OCI-LY1 (cell line): ENCODE measurements around the gene GALNT9.
"Not testable (repeated sequence)": the region's sequence is repeated elsewhere in the genome, so short reads cannot be mapped to it uniquely, and the experiment has no call there.

Experiments used
- H2AFZ ChIP-seq: fragments of 200-600 bp; sonication (generic), shearing (Covaris generic); 2 replicates; pipeline ENCODE4 v1.6.0; 2014; ENCODE audit warnings: antibody characterized with exemption, mild to moderate bottlenecking, low read length
- H3F3A ChIP-seq: fragments of 200-600 bp; sonication (generic), shearing (Covaris generic); 2 replicates; pipeline ENCODE4 v1.6.0; 2014; ENCODE audit warnings: mild to moderate bottlenecking, antibody characterized with exemption, low read length, moderate library complexity; ENCODE audit not compliant: insufficient read depth
- H3K27ac ChIP-seq: fragments of 200-600 bp; sonication (generic); 2 replicates; pipeline ENCODE4 v1.5.1; 2014; ENCODE audit warnings: low read length, mixed run types, mild to moderate bottlenecking, low read depth; ENCODE audit not compliant: poor library complexity, severe bottlenecking
- H3K27me3 ChIP-seq: fragments of 200-600 bp; sonication (generic); 2 replicates; pipeline ENCODE4 v1.6.0; 2014; ENCODE audit warnings: antibody characterized with exemption, mild to moderate bottlenecking, low read length, moderate library complexity; ENCODE audit not compliant: insufficient read depth
- H3K36me3 ChIP-seq: fragments of 200-600 bp; sonication (generic); 2 replicates; pipeline ENCODE4 v1.6.1; 2014; ENCODE audit warnings: mild to moderate bottlenecking, antibody characterized with exemption, low read length, moderate library complexity, mixed read lengths; ENCODE audit not compliant: insufficient read depth
- H3K4me1 ChIP-seq: fragments of 200-600 bp; sonication (generic); 2 replicates; pipeline ENCODE4 v1.5.1; 2014; ENCODE audit warnings: mild to moderate bottlenecking, low read length, moderate library complexity; ENCODE audit not compliant: insufficient read depth, severe bottlenecking
- H3K4me2 ChIP-seq: fragments of 200-600 bp; sonication (generic), shearing (Covaris generic); 2 replicates; pipeline ENCODE4 v1.6.1; 2014; ENCODE audit warnings: low read length
- H3K4me3 ChIP-seq: fragments of 200-600 bp; sonication (generic); 2 replicates; pipeline ENCODE4 v1.5.1; 2014; ENCODE audit warnings: low read length, low read depth, mild to moderate bottlenecking, mixed read lengths; ENCODE audit not compliant: poor library complexity, severe bottlenecking
- H3K79me2 ChIP-seq: fragments of 200-600 bp; shearing (Covaris generic); 2 replicates; pipeline ENCODE4 v1.6.1; 2016; ENCODE audit warnings: mixed run types, low read length, mixed read lengths; ENCODE audit not compliant: insufficient read depth
- H3K9ac ChIP-seq: fragments of 200-600 bp; sonication (generic), shearing (Covaris generic); 2 replicates; pipeline ENCODE4 v1.6.1; 2014; ENCODE audit warnings: mild to moderate bottlenecking, low read length, mixed read lengths
- H3K9me2 ChIP-seq: fragments of 200-600 bp; sonication (generic), shearing (Covaris generic); 2 replicates; pipeline ENCODE4 v1.6.1; 2014; ENCODE audit warnings: low read depth, mild to moderate bottlenecking, low read length, mixed read lengths
- H3K9me3 ChIP-seq: fragments of 200-600 bp; shearing (Covaris generic); 2 replicates; pipeline ENCODE4 v1.6.1; 2014; ENCODE audit warnings: low read length, mixed read lengths
- H4K20me1 ChIP-seq: fragments of 200-600 bp; sonication (generic), shearing (Covaris generic); 2 replicates; pipeline ENCODE4 v1.6.0; 2016; ENCODE audit warnings: mild to moderate bottlenecking, low read length; ENCODE audit not compliant: insufficient read depth
- EZH2 ChIP-seq: fragments of 200-600 bp; sonication (generic), shearing (Covaris generic); IDR thresholded peaks from 2 replicates; pipeline ENCODE4 v1.8.0; 2017; ENCODE audit warnings: borderline replicate concordance, mixed run types, mild to moderate bottlenecking, antibody characterized with exemption, low read length, moderate library complexity, mixed read lengths
- TF ChIP-seq, protein P1 (sequence below): fragments of 200-600 bp; sonication (generic), shearing (Covaris generic); IDR thresholded peaks from 2 replicates; pipeline ENCODE4 v1.5.1; 2017; ENCODE audit warnings: mild to moderate bottlenecking, antibody characterized with exemption, low read length, moderate library complexity, mixed read lengths

Gene GALNT9

DNA sequence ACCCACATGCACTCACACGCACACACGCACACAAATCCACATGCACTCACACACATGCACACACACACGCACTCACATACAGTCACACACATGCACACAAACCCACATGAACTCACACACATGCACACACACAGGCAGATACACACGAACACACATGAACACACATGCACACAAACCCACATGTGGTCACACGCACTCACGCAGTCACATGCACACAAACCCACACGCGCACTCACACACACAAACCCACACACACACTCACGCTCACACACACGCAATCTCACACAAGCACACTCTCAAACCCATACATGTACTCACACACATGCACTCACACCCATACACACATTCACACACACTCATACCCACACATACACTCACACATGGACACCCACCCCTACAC lies 61.5 kb downstream of the GALNT9 start:
- H3K4me3 ChIP-seq, result no peak overlapping the region
- no peaks in the 10 kb centered on the region for H4K20me1 ChIP-seq
- no peaks in the 10 kb centered on the region for H3K79me2 ChIP-seq
- no peaks in the 10 kb centered on the region for H3K9me2 ChIP-seq
- H2AFZ ChIP-seq, result no peak overlapping the region
- H3K4me2 ChIP-seq, result no peak overlapping the region
- no peak overlapping the region for H3K27ac ChIP-seq
- TF ChIP-seq, protein P1, sequence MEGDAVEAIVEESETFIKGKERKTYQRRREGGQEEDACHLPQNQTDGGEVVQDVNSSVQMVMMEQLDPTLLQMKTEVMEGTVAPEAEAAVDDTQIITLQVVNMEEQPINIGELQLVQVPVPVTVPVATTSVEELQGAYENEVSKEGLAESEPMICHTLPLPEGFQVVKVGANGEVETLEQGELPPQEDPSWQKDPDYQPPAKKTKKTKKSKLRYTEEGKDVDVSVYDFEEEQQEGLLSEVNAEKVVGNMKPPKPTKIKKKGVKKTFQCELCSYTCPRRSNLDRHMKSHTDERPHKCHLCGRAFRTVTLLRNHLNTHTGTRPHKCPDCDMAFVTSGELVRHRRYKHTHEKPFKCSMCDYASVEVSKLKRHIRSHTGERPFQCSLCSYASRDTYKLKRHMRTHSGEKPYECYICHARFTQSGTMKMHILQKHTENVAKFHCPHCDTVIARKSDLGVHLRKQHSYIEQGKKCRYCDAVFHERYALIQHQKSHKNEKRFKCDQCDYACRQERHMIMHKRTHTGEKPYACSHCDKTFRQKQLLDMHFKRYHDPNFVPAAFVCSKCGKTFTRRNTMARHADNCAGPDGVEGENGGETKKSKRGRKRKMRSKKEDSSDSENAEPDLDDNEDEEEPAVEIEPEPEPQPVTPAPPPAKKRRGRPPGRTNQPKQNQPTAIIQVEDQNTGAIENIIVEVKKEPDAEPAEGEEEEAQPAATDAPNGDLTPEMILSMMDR, result no peak
- TF ChIP-seq EZH2, result no peak
- H3K36me3 ChIP-seq, result no peaks in the 10 kb centered on the region
- no peaks in the 10 kb centered on the region for H3F3A ChIP-seq
- H3K9me3 ChIP-seq, result no peaks in the 10 kb centered on the region
- H3K4me1 ChIP-seq, result no peaks in the 10 kb centered on the region
- H3K9ac ChIP-seq, result no peak overlapping the region
- H3K27me3 ChIP-seq, result peaks cover 8% of the 10 kb centered on the region; the same call in 1 of the 2 replicates

DNA sequence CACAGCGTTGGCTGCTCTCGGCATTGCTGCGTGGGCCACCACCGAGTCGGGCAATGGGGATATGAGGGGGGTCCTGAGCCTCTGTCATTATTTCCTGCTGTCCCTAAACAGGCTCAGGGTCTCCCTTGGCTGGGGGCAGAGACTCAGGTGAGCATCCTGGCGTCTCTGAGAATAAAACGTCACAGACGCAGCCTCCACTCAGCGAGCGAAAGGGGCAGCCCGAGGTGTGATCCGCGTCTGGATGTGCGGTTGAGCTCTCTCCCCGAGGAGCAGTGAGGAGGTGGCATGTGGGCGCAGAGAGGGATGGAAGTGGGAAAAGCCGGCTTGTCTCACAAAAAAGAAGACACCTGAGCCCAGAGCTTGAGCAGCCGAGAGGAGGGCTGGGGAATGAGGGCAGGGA lies 62.6 kb downstream of the GALNT9 start:
- Histone ChIP-seq H3F3A (no peaks in the 10 kb centered on the region), H3K36me3 (no peaks in the 10 kb centered on the region), H4K20me1 (no peaks in the 10 kb centered on the region), H2AFZ (no peak overlapping the region), H3K79me2 (no peaks in the 10 kb centered on the region), H3K4me1 (no peaks in the 10 kb centered on the region), H3K9me3 (no peaks in the 10 kb centered on the region), H3K9ac (no peak overlapping the region), H3K9me2 (no peaks in the 10 kb centered on the region), H3K27ac (no peak overlapping the region), H3K27me3 (peaks cover 8% of the 10 kb centered on the region; the same call in 1 of the 2 replicates), H3K4me2 (no peak overlapping the region), H3K4me3 (no peak overlapping the region)
- TF ChIP-seq, protein P1, result no peak
- TF ChIP-seq EZH2, result no peak

DNA sequence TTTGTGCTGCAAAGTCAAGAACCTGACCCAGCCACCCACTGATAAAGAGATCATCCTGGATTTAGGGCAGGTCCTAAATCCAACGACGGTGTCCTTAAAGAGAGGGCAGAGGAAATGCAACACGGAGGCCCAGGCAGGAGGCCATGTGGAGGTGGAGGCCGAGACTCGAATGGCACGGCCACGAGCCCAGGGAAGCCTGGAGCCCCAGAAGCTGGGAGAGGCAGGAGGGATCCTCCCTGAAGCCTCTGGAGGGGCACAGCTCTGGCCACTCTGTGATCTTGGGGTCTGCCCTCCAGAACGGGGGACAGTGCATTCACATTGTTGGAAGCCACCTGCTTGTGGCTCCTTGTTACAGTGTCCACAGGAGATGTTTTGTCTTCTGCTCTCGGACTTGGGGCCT lies 63.0 kb downstream of the GALNT9 start:
- Histone ChIP-seq H4K20me1 (no peaks in the 10 kb centered on the region), H3K9ac (no peak overlapping the region), H3K9me2 (no peaks in the 10 kb centered on the region), H3F3A (no peaks in the 10 kb centered on the region), H3K27ac (no peak overlapping the region), H3K27me3 (peaks cover 8% of the 10 kb centered on the region; the same call in 1 of the 2 replicates), H2AFZ (no peak overlapping the region), H3K79me2 (no peaks in the 10 kb centered on the region), H3K36me3 (no peaks in the 10 kb centered on the region), H3K4me3 (no peak overlapping the region), H3K4me2 (no peak overlapping the region), H3K9me3 (no peaks in the 10 kb centered on the region), H3K4me1 (no peaks in the 10 kb centered on the region)
- no peak for TF ChIP-seq EZH2
- TF ChIP-seq, protein P1, result no peak

DNA sequence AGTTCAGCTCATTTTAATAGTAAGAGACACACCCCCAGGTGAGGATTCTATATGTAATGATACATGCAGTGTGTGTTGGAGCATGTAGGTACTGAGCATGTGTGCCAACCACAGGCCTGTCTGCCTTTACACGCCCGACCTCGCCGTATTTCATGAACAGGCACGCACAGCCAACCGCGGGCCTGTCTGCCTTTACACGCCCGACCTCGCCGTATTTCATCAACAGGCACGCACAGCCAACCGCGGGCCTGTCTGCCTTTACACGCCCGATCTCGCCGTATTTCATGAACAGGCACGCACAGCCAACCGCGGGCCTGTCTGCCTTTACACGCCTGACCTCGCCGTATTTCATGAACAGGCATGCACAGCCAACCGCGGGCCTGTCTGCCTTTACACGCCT lies 63.6 kb downstream of the GALNT9 start:
- H3K9ac ChIP-seq, H2AFZ ChIP-seq, H3K9me2 ChIP-seq, H3F3A ChIP-seq, H3K4me1 ChIP-seq, H3K79me2 ChIP-seq, H3K4me3 ChIP-seq, H3K27ac ChIP-seq, H3K4me2 ChIP-seq, H3K27me3 ChIP-seq, H4K20me1 ChIP-seq, H3K9me3 ChIP-seq, H3K36me3 ChIP-seq: not testable (repeated sequence)
